RWPE1 (cell line): ENCODE results near the gene ARSB.

Experiments used
- CTCF ChIA-PET: fragments of 350-600 bp; sonication (Branson Sonifier 250); formaldehyde crosslinking; extraction: SDS; loops from one replicate; lab custom pipeline; 2021; lab: Yijun Ruan, JAX
- POLR2A ChIA-PET: fragments of 400-600 bp; formaldehyde crosslinking; extraction: SDS; loops from one replicate; lab custom pipeline; 2020; ENCODE audit warnings: antibody characterized with exemption; ENCODE audit not compliant: low non-redundant PET; lab: Yijun Ruan, JAX
- DNase-seq: peaks from one replicate; pipeline ENCODE4 v3.0.0; 2012; ENCODE audit warnings: low spot score
- H3K27ac ChIP-seq: fragments of 450-650 bp; 2 replicates; pipeline ENCODE4 v1.5.1; 2017
- CTCF ChIP-seq: fragments of 450-650 bp; conservative IDR thresholded peaks from 2 replicates; pipeline ENCODE4 v1.5.1; 2017; ENCODE audit warnings: low read depth, mild to moderate bottlenecking

The ARSB gene

GRCh38 chr5:78845470-78845869 lies 139.6 kb downstream of the ARSB start:
- DNase-seq: no peak
- no peak for TF ChIP-seq CTCF
- no peak overlapping the region for H3K27ac ChIP-seq
- ChIA-PET CTCF (interaction anchor here (0.6 kb wide), 1 partner anchor 141 kb away, joined by 4 read pairs; no protein-coding TSS in a partner anchor), POLR2A (no interaction called here)

- TF ChIP-seq CTCF: no peak
- ChIA-PET POLR2A (no interaction called here), CTCF (interaction anchor here (0.7 kb wide), 1 partner anchor 49 kb away, joined by 4 read pairs; no protein-coding TSS in a partner anchor)
- no peak for DNase-seq
- H3K27ac ChIP-seq: no peak overlapping the region
Observed at GRCh38 chr5:78843436-78843835, 141.7 kb downstream of the ARSB start.

- no peak for TF ChIP-seq CTCF
- ChIA-PET POLR2A (no interaction called here), CTCF (no interaction called here)
- H3K27ac ChIP-seq: no peak overlapping the region
- no peak for DNase-seq
Observed at GRCh38 chr5:78841767-78842166, 143.3 kb downstream of the ARSB start.

- CTCF ChIA-PET: interaction anchor here (0.7 kb wide), 1 partner anchor 526 kb away, joined by 3 read pairs; no protein-coding TSS in a partner anchor
- DNase-seq: no peak
- no peak for TF ChIP-seq CTCF
- no peak overlapping the region for H3K27ac ChIP-seq
- POLR2A ChIA-PET: no interaction called here
Observed at GRCh38 chr5:78838753-78839152, 146.4 kb downstream of the ARSB start.

- POLR2A ChIA-PET: no interaction called here
- CTCF ChIA-PET: no interaction called here
- DNase-seq: no peak
- H3K27ac ChIP-seq: no peak overlapping the region
- TF ChIP-seq CTCF: no peak
Observed at GRCh38 chr5:78837836-78838235, 147.3 kb downstream of the ARSB start.

- TF ChIP-seq CTCF: no peak
- ChIA-PET POLR2A (no interaction called here), CTCF (no interaction called here)
- no peak for DNase-seq
- no peak overlapping the region for H3K27ac ChIP-seq
Observed at GRCh38 chr5:78835176-78835575, 149.9 kb downstream of the ARSB start.
